Activated CD8-positive, alpha-beta memory T cell treated with anti-CD3 and anti-CD28 coated beads, Interleukin-2, amount 10 ng/mL, durations not matched to agents 7 days and 5 days (primary cell): Measurements from ENCODE around the gene WDR27. TPM values are rescaled to one million over a fixed set of nuclear protein-coding genes. Genes with fewer than 3 reads are reported as not detected.
"Not testable (repeated sequence)": the region's sequence is repeated elsewhere in the genome, so short reads cannot be mapped to it uniquely, and the experiment has no call there.

ENCODE experiments used
- ATAC-seq: fragments of 150-1000 bp; cut with Tn5 transposase; one replicate; pipeline ENCODE4 v1.10.0; 2021; ENCODE audit warnings: moderate library complexity
- CTCF ChIA-PET: fragments of 350-600 bp; sonication (Branson Sonifier 250); formaldehyde crosslinking; loops from one replicate; lab custom pipeline; 2021; ENCODE audit warnings: antibody characterized with exemption; lab: Charles Lee
- DNase-seq: peaks from one replicate; pipeline ENCODE4 v3.0.0-alpha.2; 2020
- H3K27ac Mint-ChIP-seq: one replicate; pipeline ENCODE4 v1.8.0; 2021; ENCODE audit warnings: mild to moderate bottlenecking, mixed read lengths
- H3K27me3 Mint-ChIP-seq: one replicate; pipeline ENCODE4 v1.8.0; 2021; ENCODE audit warnings: mixed read lengths
- H3K36me3 Mint-ChIP-seq: one replicate; pipeline ENCODE4 v1.8.0; 2021; ENCODE audit warnings: mild to moderate bottlenecking, mixed read lengths
- H3K4me1 Mint-ChIP-seq: one replicate; pipeline ENCODE4 v1.8.0; 2021; ENCODE audit warnings: mixed read lengths
- H3K4me3 Mint-ChIP-seq: one replicate; pipeline ENCODE4 v1.8.0; 2021; ENCODE audit warnings: mild to moderate bottlenecking, moderate library complexity, mixed read lengths
- H3K9me3 Mint-ChIP-seq: one replicate; pipeline ENCODE4 v1.8.0; 2022; ENCODE audit warnings: low read depth, mixed read lengths
- total RNA-seq, 2 experiments: library from RNA; stranded (reverse); gene quantifications; one replicate each; pipeline ENCODE4 v1.2.3, GENCODE V29; 2021

The WDR27 gene
- total RNA-seq, 2 experiments from 2014 or later: 31.2 to 36.2 TPM

DNA sequence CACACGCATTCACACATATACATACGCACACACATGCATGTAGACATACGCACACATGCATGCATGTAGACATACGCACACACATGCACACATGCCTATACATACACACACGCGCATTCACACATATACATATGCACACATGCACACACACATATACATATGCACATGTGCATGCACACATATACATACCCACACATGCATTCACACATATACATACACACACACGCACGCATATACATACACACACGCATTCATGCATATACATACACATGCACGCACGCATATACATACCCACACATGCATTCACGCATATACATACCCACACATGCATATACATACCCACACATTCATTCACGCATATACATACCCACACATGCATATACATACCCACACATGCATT is 80.5 kb downstream of the WDR27 start:
- CTCF ChIA-PET: no interaction called here
- Mint-ChIP-seq H3K27ac (no peak overlapping the region), H3K27me3 (no peaks in the 10 kb centered on the region), H3K36me3 (peaks cover 3% of the 10 kb centered on the region), H3K4me3 (no peak overlapping the region), H3K9me3 (peaks cover 2% of the 10 kb centered on the region), H3K4me1 (no peaks in the 10 kb centered on the region)
- no peak for ATAC-seq
- DNase-seq: no peak

DNA sequence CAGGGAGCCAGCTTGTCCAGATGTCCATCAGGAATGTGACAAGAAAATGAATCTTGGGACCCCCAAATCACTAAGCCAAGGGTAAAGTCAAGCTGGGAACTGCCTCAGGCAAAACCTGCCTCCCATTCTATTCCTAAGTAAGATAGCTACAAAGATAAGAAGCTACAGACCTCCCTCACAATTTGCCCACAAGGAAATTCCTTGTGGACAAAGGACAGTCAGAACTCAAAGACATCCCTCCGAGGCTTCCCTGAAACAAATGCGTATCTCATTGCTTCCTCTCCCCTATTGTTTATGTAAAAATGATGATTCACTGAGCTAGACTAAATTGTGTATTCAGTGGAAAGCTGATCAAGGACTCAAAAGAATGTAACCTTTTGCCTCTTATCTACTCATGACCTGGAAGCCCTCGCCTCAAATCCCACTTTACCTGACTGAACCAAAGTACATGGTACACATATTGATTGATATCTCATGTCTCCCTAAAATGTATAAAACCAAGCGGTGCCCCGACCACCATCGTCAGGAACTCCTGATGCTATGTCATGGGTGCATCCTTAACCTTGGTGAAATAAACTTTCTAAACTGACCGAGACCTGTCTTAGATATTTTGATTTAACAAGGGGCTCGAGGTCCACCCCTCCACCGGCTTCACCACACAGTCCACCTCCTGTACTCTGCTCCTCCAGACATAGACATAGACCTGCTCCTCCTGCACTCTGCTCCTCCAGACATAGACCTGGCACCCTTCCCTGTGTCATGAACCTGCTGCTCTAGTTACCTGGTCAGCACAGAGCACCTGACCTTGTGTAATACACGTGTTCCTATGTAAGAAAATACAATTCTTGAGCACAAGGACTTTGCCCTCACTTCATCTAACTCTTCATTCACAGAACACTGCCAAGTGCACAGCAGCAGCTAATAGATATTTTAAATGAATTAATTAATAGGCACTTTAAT is 81.4 kb downstream of the WDR27 start:
- Mint-ChIP-seq H3K9me3 (peaks cover 2% of the 10 kb centered on the region), H3K27ac (no peak overlapping the region), H3K36me3 (peaks cover 3% of the 10 kb centered on the region), H3K27me3 (no peaks in the 10 kb centered on the region), H3K4me1 (no peaks in the 10 kb centered on the region), H3K4me3 (no peak overlapping the region)
- CTCF ChIA-PET: no interaction called here
- ATAC-seq: no peak
- DNase-seq: no peak

DNA sequence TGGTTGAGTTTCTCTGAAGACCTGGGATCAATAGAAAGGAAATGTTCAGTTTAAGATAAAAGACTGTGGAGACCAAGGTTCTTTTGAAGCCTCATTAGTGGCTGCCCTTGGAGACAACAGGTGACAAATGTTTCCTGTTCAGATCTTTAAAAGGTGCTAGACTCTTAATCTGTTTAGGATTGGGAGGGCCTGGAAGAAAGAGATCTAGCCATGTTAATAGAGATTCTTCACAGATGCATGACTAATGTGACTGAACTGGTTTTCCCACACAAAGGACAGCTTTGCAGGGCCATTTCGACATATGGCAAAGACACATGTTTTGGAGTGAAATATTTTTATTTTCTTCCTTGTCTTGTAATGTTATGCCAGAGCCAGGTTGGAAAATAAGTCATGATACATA is 82.2 kb downstream of the WDR27 start:
- CTCF ChIA-PET: no interaction called here
- no peak for DNase-seq
- Mint-ChIP-seq H3K9me3 (peaks cover 2% of the 10 kb centered on the region), H3K36me3 (peaks cover 3% of the 10 kb centered on the region), H3K27ac (no peak overlapping the region), H3K27me3 (no peaks in the 10 kb centered on the region), H3K4me3 (no peak overlapping the region), H3K4me1 (no peaks in the 10 kb centered on the region)
- ATAC-seq: no peak

DNA sequence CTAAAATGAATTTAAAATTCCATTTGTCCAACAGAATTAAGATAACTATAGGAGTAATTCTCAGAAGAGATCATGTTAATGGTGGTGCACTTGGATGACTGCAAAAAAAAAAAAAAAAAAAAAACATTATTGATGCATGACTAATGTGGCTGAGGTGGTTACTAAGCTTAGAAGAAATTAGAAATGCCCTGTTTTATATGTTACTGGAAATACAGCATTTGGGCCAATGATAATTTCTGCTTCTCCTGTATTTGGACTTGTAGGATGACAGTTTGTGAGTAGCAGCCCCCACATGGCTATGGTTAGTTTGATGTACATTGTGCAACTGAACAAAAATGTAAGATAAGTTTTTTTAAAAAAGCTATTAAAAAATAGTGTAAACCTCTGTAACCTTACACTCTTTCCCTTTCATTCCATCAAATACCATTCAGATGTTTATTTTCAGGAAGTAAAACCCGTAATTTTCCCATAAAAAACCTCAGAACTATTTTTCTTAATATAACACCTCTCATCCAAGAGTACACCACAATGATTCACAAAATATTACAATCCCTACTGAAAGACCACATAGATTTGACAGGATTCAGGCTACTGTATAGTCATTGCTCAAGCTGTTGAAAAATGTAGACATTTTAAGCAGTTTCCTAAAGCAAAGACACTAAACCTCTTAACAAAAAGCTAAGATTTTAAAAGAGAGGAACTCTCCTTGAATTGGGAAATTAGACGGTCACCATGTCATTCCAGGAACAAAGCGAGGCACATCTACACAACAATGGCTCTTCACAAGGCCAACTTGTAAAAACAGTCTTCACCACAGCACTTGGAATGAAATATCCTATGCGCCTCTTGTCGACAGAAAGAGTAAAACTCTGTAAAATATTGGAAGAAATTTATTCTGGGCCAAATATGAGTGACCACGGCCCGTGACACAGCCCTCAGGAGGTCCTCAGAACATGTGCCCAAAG is 83.0 kb downstream of the WDR27 start:
- Mint-ChIP-seq H3K9me3 (peaks cover 2% of the 10 kb centered on the region), H3K27me3 (no peaks in the 10 kb centered on the region), H3K4me3 (no peak overlapping the region), H3K36me3 (peaks cover 3% of the 10 kb centered on the region), H3K4me1 (no peaks in the 10 kb centered on the region), H3K27ac (no peak overlapping the region)
- no peak for DNase-seq
- CTCF ChIA-PET: no interaction called here
- no peak for ATAC-seq

DNA sequence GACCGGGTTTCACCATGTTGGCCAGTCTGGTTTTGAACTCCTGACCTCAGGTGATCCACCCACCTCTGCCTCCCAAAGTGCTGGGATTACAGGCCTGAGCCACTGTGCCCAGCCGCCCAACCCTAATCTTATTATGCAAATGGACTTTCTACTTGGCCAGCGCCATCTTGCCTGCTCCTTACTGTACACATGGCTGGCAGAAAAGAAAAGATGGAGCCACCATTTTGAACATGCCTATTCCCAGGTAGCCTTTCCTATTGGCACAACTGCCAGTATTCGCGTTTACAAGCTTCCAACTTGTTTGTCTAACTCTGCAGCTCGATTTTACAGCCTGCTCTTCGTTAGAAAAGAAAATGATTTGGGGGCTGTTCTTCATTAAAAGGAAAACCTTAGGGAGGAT is 84.3 kb downstream of the WDR27 start:
- Mint-ChIP-seq H3K4me3 (no peak overlapping the region), H3K4me1 (no peaks in the 10 kb centered on the region), H3K27me3 (no peaks in the 10 kb centered on the region), H3K27ac (no peak overlapping the region), H3K9me3 (peaks cover 2% of the 10 kb centered on the region), H3K36me3 (peaks cover 3% of the 10 kb centered on the region)
- CTCF ChIA-PET: no interaction called here
- no peak for DNase-seq
- ATAC-seq: no peak

DNA sequence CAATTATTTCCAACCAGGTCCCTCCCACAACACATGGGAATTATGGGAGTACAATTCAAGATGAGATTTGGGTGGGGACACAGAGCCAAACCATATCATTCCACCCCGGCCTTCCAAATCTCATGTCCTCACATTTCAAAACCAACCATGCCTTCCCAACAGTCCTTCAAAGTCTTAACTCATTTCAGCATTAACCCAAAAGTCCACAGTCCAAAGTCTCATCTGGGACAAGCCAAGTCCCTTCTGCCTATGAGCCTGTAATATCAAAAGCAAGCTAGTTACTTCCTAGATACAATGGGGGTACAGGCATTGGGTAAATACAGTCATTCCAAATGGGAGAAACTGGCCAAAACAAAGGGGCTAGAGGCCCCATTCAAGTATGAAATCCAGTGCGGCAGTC is 93.2 kb downstream of the WDR27 start:
- H3K4me1 Mint-ChIP-seq, CTCF ChIA-PET, DNase-seq, H3K36me3 Mint-ChIP-seq, ATAC-seq, H3K9me3 Mint-ChIP-seq, H3K4me3 Mint-ChIP-seq, H3K27ac Mint-ChIP-seq, H3K27me3 Mint-ChIP-seq: not testable (repeated sequence)

DNA sequence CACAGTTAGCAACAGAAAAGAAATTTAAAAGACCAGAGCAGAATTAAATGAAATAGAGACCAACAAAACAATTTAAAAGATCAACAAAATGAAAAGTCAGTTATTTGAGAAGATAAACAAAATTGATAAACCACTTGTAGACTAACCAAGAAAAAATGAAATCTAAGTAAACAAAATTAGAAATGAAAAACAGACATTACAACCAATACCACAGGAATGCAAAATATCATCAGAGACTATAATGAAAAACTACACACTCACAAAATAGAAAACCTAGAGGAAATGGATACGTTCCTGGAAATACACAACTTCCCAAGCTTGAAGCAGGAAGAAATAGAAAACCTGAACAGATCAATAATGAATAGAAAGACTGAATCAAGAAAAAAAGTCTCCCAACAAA is 97.8 kb downstream of the WDR27 start:
- no peak overlapping the region for H3K4me3 Mint-ChIP-seq
- peaks cover 14% of the 10 kb centered on the region for H3K36me3 Mint-ChIP-seq
- H3K27me3 Mint-ChIP-seq: no peaks in the 10 kb centered on the region
- H3K27ac Mint-ChIP-seq: no peak overlapping the region
- DNase-seq: no peak
- ATAC-seq: no peak
- H3K4me1 Mint-ChIP-seq: no peaks in the 10 kb centered on the region
- peaks cover 2% of the 10 kb centered on the region for H3K9me3 Mint-ChIP-seq
- CTCF ChIA-PET: no interaction called here

DNA sequence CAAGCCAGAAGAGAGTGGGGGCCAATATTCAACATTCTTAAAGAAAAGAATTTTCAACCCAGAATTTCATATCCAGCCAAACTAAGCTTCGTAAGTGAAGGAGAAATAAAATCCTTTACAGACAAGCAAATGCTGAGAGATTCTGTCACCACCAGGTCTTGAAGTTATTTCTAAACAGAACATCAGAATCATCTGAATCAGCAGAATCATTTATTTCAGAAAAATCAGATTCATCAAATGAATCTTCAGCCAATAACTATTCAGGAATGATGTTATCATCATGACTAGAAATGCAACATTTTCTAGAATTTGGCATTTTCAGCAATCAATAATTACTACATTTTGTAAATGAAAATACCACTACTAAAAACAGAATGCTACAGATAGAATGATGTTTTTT is 100.7 kb downstream of the WDR27 start:
- H3K27me3 Mint-ChIP-seq, H3K4me3 Mint-ChIP-seq, H3K9me3 Mint-ChIP-seq, CTCF ChIA-PET, ATAC-seq, H3K4me1 Mint-ChIP-seq, H3K27ac Mint-ChIP-seq, DNase-seq: not testable (repeated sequence)
- peaks cover 25% of the 10 kb centered on the region for H3K36me3 Mint-ChIP-seq

DNA sequence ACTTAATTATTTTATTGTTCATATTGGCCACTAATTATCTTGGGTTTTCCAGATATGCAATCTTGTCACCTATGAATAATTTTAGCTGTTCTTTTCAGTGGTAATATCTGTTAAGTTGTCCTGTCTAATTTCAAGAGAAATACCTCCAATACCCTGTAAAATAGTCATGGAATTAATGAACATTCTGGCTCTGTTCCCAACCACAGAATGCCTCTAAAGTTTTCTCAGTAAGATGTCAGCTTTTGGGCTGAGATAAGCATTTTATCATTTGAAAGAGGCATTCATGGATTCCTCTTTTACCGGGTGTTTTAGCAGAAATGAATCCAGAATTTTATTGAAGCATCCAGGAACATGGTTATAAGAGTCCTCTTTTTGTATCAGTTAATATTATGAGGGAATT is 109.3 kb downstream of the WDR27 start:
- peaks cover 22% of the 10 kb centered on the region for H3K4me1 Mint-ChIP-seq
- peaks cover 2% of the 10 kb centered on the region for H3K9me3 Mint-ChIP-seq
- H3K27ac Mint-ChIP-seq: no peak overlapping the region
- H3K4me3 Mint-ChIP-seq: no peak overlapping the region
- peaks cover 7% of the 10 kb centered on the region for H3K36me3 Mint-ChIP-seq
- CTCF ChIA-PET: interaction anchor here (1.0 kb wide), 1 partner anchor 13 kb away, joined by 3 read pairs; no protein-coding TSS in a partner anchor
- no peak for DNase-seq
- no peak for ATAC-seq
- H3K27me3 Mint-ChIP-seq: no peaks in the 10 kb centered on the region

DNA sequence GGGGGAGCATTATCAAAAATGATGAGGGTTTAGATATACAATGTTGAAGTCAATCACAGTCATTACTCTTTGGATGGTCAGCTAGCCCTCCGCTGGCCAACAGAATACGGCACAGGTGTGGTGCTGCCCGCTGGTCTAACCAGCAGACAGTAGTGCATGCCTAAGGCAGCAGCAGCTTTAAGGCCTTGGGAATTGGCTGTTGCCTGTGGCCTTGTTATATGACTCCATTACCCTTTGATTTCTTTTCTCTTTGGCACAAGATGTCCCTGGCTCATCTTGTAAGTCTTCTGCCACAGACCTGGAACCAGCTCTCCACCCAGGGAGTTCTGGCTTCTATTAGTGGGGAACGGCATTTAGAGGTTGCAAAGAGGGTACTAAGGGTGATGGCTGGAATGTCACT is 110.2 kb downstream of the WDR27 start:
- Mint-ChIP-seq H3K4me3 (no peak overlapping the region), H3K27me3 (no peaks in the 10 kb centered on the region), H3K27ac (no peak overlapping the region), H3K4me1 (peaks cover 22% of the 10 kb centered on the region), H3K36me3 (peaks cover 7% of the 10 kb centered on the region), H3K9me3 (no peaks in the 10 kb centered on the region)
- DNase-seq (no peak), ATAC-seq (no peak)
- CTCF ChIA-PET: interaction anchor here (1.0 kb wide), 1 partner anchor 12 kb away, joined by 3 read pairs; no protein-coding TSS in a partner anchor

DNA sequence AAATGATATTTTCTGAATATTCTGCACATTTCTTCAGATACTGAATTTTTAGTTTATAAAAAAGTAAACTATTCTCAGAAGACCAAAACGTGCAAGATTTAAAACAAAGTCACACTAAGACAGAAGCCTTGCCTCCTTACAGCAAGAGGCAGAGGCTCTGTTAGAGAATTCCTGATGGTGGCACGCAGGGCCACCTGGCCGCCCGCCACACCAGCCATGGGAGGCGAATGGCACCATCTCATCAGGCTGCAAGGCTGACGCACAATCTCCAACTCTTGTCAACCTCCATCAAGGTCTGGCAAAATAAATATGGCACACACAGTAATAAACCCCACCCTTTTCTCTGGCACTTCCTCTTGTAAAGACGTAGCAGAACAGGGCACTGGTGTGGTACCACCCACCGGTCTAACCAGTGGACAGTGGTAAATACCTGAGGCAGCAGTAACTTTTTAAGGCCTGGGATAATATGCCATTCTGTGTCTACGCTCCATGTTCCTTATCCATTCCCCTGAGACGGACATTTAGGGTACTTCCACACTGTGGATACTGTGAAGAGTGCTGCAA is 111.4 kb downstream of the WDR27 start:
- CTCF ChIA-PET: no interaction called here
- H3K27me3 Mint-ChIP-seq: no peaks in the 10 kb centered on the region
- ATAC-seq (no peak), DNase-seq (no peak)
- no peak overlapping the region for H3K4me3 Mint-ChIP-seq
- peaks cover 22% of the 10 kb centered on the region for H3K4me1 Mint-ChIP-seq
- H3K9me3 Mint-ChIP-seq: no peaks in the 10 kb centered on the region
- no peak overlapping the region for H3K27ac Mint-ChIP-seq
- peaks cover 6% of the 10 kb centered on the region for H3K36me3 Mint-ChIP-seq

DNA sequence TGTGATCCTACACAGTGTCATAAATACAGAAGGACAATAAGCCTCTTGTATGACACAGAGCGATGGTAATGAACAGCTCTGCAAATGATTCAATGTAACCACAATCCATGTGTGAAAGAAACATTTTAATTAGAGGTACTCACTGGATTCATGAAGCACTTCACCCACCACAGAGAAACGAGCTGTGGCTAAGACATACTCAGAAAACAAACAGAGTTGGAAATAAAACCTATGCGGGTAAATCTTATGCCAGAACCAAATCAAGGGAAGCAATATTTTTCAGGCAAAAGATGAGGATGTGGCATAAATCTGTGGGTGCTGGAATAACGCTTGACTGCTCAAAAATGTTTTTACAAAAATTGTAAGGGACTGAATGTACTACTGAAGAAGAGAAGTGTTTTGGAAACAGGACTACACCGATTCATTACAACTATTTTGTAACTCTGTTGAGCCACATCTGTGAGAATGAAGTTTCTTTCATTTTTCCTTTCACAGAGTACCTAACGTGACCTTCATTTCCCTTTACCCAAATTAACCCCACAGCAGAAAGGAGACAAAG is 112.1 kb downstream of the WDR27 start:
- Mint-ChIP-seq H3K4me3 (peak overlapping the region; percentile 55), H3K36me3 (peaks cover 6% of the 10 kb centered on the region), H3K27ac (peak overlapping the region; percentile 75), H3K9me3 (no peaks in the 10 kb centered on the region), H3K27me3 (no peaks in the 10 kb centered on the region), H3K4me1 (peaks cover 24% of the 10 kb centered on the region)
- DNase-seq (peak; percentile 48), ATAC-seq (peak; percentile 88)
- CTCF ChIA-PET: no interaction called here

DNA sequence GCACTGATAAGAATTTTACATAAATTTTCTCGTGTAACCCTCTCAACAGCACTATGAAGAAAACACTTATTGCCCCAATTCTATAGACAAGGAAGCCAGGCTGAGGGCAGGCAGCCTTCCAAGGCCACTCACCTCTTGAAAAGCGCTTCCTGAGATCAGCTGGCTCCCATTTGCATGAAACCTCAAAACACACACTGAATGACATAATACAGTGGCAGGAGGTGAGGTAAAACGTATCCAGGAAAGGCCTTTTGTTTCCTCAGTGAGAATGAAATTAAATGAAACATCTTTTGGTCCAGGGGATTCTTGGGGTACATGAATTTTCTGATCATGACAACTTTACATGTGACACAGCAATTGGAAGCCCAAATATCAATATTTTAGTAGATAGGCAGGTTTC is 112.5 kb downstream of the WDR27 start:
- CTCF ChIA-PET: no interaction called here
- Mint-ChIP-seq H3K4me3 (peak overlapping the region; percentile 55), H3K4me1 (peaks cover 28% of the 10 kb centered on the region), H3K27ac (peak overlapping the region; percentile 48), H3K36me3 (peaks cover 6% of the 10 kb centered on the region), H3K9me3 (no peaks in the 10 kb centered on the region), H3K27me3 (no peaks in the 10 kb centered on the region)
- ATAC-seq (peak; percentile 67), DNase-seq (peak; percentile 69)
